ENCODE data around the gene PIGR. TPM values are rescaled to one million over a fixed set of nuclear protein-coding genes. Genes with fewer than 3 reads are reported as not detected.

Gene PIGR
- polyA plus RNA-seq, 2 of the 4 experiments (the other 2 are of a cell fraction) = 0.01 TPM; not detected in 1

GRCh38 chr1:206905295-206906164, 40.7 kb downstream of the PIGR start (continued):
- TF ChIP-seq HOXA7 (CRISPR knock-in tag; IDR thresholded peaks at IDR 0.05) (no peak), EHF (CRISPR knock-in tag; IDR thresholded peaks at IDR 0.05) (no peak), CBX2 (IDR thresholded peaks at IDR 0.05; ENCODE audit: borderline replicate concordance, low read depth) (no peak), SREBF2 (IDR thresholded peaks at IDR 0.05) (no peak), MAFK (IDR thresholded peaks at IDR 0.05; ENCODE audit: partially characterized antibody) (peak; percentile 23), CHD2 (IDR thresholded peaks at IDR 0.05; ENCODE audit: low read length, partially characterized antibody) (no peak), MAX (IDR thresholded peaks at IDR 0.05) (peak; percentile 73; the same call in 1 of the 2 replicates), JUNB (IDR thresholded peaks at IDR 0.05) (peak; percentile 55; the same call in 1 of the 2 replicates), KDM1A (IDR thresholded peaks at IDR 0.05; ENCODE audit: low read depth) (no peak), ZSCAN20 (CRISPR knock-in tag; IDR thresholded peaks at IDR 0.05) (no peak), FOSL2 (IDR thresholded peaks at IDR 0.05) (peak; percentile 63), FOSL2 (CRISPR knock-in tag; IDR thresholded peaks at IDR 0.05) (peak; percentile 84), EHMT2 (IDR thresholded peaks at IDR 0.05; ENCODE audit: low read depth) (no peak), HDAC2 (IDR thresholded peaks at IDR 0.05) (no peak), NFE2L2 (conservative IDR thresholded peaks at IDR 0.05; ENCODE audit: low read length) (0 out of 2 replicates have a peak, but pooled peaks have one; percentile 18), FOSB (CRISPR knock-in tag; IDR thresholded peaks at IDR 0.05) (no peak), ZNF302 (CRISPR knock-in tag; IDR thresholded peaks at IDR 0.05) (peak; percentile 15; the same call in 1 of the 2 replicates), CHD4 (IDR thresholded peaks at IDR 0.05; ENCODE audit: borderline replicate concordance) (no peak), POLR2A (IDR thresholded peaks at IDR 0.05; ENCODE audit: low read length) (no peak), CBX8 (IDR thresholded peaks at IDR 0.05) (no peak), RNF2 (IDR thresholded peaks at IDR 0.05; ENCODE audit: borderline replicate concordance, low read depth) (no peak), POLR2AphosphoS2 (conservative IDR thresholded peaks at IDR 0.05; ENCODE audit: low read length) (no peak), ZFP36 (IDR thresholded peaks at IDR 0.05; ENCODE audit: borderline replicate concordance, partially characterized antibody) (no peak), HOXB13 (CRISPR knock-in tag; IDR thresholded peaks at IDR 0.05; ENCODE audit: low read depth) (0 out of 2 replicates have a peak, but pooled peaks have one; percentile 22), HOXB5 (CRISPR knock-in tag; IDR thresholded peaks at IDR 0.05) (0 out of 2 replicates have a peak, but pooled peaks have one; percentile 50), REST (IDR thresholded peaks at IDR 0.05) (no peak), RAD21 (conservative IDR thresholded peaks at IDR 0.05 in 1 of 2, IDR thresholded peaks at IDR 0.05 in 1 of 2) (no peak), RFX5 (IDR thresholded peaks at IDR 0.05) (no peak)
